Peyer's patch (tissue), 4 donors: ENCODE measurements around the gene OPN4.

Experiments
- CTCF ChIP-seq, 6 experiments: fragments of 450-650 bp in 4 of 6; fragments of 200-600 bp in 2 of 6; sonication (generic) in 1 of 6; IDR thresholded peaks; one replicate each; pipeline ENCODE4 v1.5.1; 2017 to 2019; ENCODE audit warnings: antibody characterized with exemption in 6 of 6, mild to moderate bottlenecking in 3 of 6, moderate library complexity in 1 of 6
- POLR2A ChIP-seq, 2 donors: fragments of 450-650 bp; IDR thresholded peaks; one replicate each; pipeline ENCODE4 v1.5.1; 2017; ENCODE audit warnings: antibody characterized with exemption in 2 of 2, mild to moderate bottlenecking in 2 of 2, moderate library complexity in 2 of 2

DNA sequence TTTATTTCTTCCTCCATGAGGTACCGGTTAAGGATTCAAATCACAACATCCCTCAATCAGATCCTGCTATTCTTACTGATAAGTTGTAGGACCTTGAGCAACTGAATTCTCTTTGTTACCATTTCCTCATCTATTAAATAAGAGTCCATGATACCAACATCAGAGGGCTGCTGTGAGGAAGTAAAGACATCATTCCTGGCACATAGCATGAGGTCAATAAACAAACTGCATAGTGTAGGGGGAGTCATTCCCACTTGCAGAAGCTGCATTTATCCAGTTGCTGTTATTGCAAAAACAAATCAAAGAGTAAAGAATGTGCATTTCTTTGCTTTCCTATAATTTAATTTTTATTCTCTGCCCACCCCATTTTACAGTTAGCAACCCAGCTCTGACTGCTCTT, 50.8 kb downstream of the OPN4 start:
- TF ChIP-seq POLR2A (IDR thresholded peaks at IDR 0.05): no peak
- no peak for TF ChIP-seq CTCF (IDR thresholded peaks at IDR 0.05)
